HCT116 (cell line): ENCODE data around the gene FGFBP2. TPM values are rescaled to one million over a fixed set of nuclear protein-coding genes. Genes with fewer than 3 reads are reported as not detected.

Source experiments
- ATAC-seq: fragments of 200-7000 bp; cut with Tn5 transposase; 2 replicates; pipeline ENCODE4 v1.9.1; 2020; ENCODE audit warnings: mild to moderate bottlenecking, moderate library complexity
- BruUV-seq: library from RNA; stranded (reverse); fragments of 400-500 nt; replicated peaks from 2 replicates; lab custom pipeline; 2021; lab: Mats Ljungman, UMichigan
- CTCF ChIA-PET: fragments of 300-600 bp; sonication (Branson Sonifier 250); formaldehyde crosslinking; loops from one replicate; lab custom pipeline; 2021; ENCODE audit warnings: antibody characterized with exemption; lab: Charles Lee
- POLR2A ChIA-PET: fragments of 300-600, 350-600 bp; sonication (Branson Sonifier 250); formaldehyde crosslinking; loops from one replicate; lab custom pipeline; 2021; ENCODE audit warnings: antibody characterized with exemption; lab: Charles Lee
- RAD21 ChIA-PET, 2 experiments: fragments of 300-600 bp; sonication (Branson Sonifier 250); formaldehyde crosslinking; loops; one replicate each; lab custom pipeline; 2023; ENCODE audit warnings: low total read pairs in 2 of 2; ENCODE audit not compliant: uncharacterized antibody in 2 of 2, unreplicated experiment in 2 of 2, low non-redundant PET in 1 of 2; lab: Charles Lee
- DNase-seq: peaks from one replicate; pipeline ENCODE4 v3.0.0-alpha.2; 2010; ENCODE audit warnings: low read depth, low spot score
- H2AFZ ChIP-seq: fragments of 200-600 bp; shearing (Covaris generic), sonication (generic); 2 replicates; pipeline ENCODE4 v1.6.1; 2017; ENCODE audit warnings: low read depth, mixed run types, mixed read lengths, antibody characterized with exemption, low read length; ENCODE audit not compliant: poor library complexity, severe bottlenecking
- H3K27ac ChIP-seq: 2 replicates; pipeline ENCODE4 v1.5.1; 2012; ENCODE audit warnings: low read depth, low read length
- H3K27me3 ChIP-seq: fragments of 200-600 bp; sonication (generic); 2 replicates; pipeline ENCODE4 v1.6.1; 2016; ENCODE audit warnings: mixed run types, low read length, mixed read lengths; ENCODE audit not compliant: insufficient read depth
- H3K36me3 ChIP-seq, 2 experiments: fragments of 200-500 bp in 1 of 2; fragments of 200-600 bp in 1 of 2; sonication (Bioruptor generic) in 1 of 2; sonication (generic) in 1 of 2; 2 replicates each; pipeline versions ENCODE4 v1.5.1 to v1.6.1; 2014 to 2016; ENCODE audit warnings: low read length in 2 of 2, inconsistent platforms in 1 of 2, mixed read lengths in 1 of 2, mixed run types in 1 of 2; ENCODE audit not compliant: insufficient read depth in 2 of 2, control insufficient read depth in 1 of 2
- H3K4me1 ChIP-seq, 2 experiments: fragments of 200-600 bp in 1 of 2; sonication (generic) in 1 of 2; 2 replicates each; pipeline versions ENCODE4 v1.5.1 to v1.6.1; 2012 to 2017; ENCODE audit warnings: low read length in 2 of 2, inconsistent platforms in 1 of 2, mild to moderate bottlenecking in 1 of 2, mixed read lengths in 1 of 2, mixed run types in 1 of 2, moderate library complexity in 1 of 2; ENCODE audit not compliant: insufficient read depth in 2 of 2, control insufficient read depth in 1 of 2
- H3K4me2 ChIP-seq: fragments of 200-600 bp; sonication (generic); 2 replicates; pipeline ENCODE4 v1.6.1; 2017; ENCODE audit warnings: mixed run types, low read length, mixed read lengths
- H3K4me3 ChIP-seq, 2 experiments: fragments of 200-600 bp in 1 of 2; sonication (generic) in 1 of 2; replicated peaks in 1 of 2; 2 replicates each; pipeline ENCODE4 v1.5.1; 2011 to 2016; ENCODE audit warnings: low read length in 2 of 2, control low read depth in 1 of 2, low read depth in 1 of 2, mild to moderate bottlenecking in 1 of 2, mixed read lengths in 1 of 2, mixed run types in 1 of 2
- H3K79me2 ChIP-seq: fragments of 200-600 bp; sonication (generic); 2 replicates; pipeline ENCODE4 v1.6.1; 2017; ENCODE audit warnings: mild to moderate bottlenecking, mixed run types, low read length, moderate library complexity, mixed read lengths; ENCODE audit not compliant: insufficient read depth
- H3K9ac ChIP-seq: fragments of 200-600 bp; sonication (generic); 2 replicates; pipeline ENCODE4 v1.6.1; 2016; ENCODE audit warnings: low read length, mixed read lengths
- H3K9me2 ChIP-seq: fragments of 200-600 bp; sonication (generic), shearing (Covaris generic); 2 replicates; pipeline ENCODE4 v1.6.1; 2017; ENCODE audit warnings: mixed run types, mild to moderate bottlenecking, moderate library complexity; ENCODE audit not compliant: insufficient read depth
- H3K9me3 ChIP-seq, 2 experiments: fragments of 200-500 bp in 1 of 2; fragments of 200-600 bp in 1 of 2; sonication (Bioruptor generic) in 1 of 2; sonication (generic) in 1 of 2; 2 replicates each; pipeline ENCODE4 v1.6.1; 2014 to 2017; ENCODE audit warnings: low read length in 2 of 2, mixed read lengths in 2 of 2, inconsistent platforms in 1 of 2, low read depth in 1 of 2, mild to moderate bottlenecking in 1 of 2, mixed run types in 1 of 2, moderate library complexity in 1 of 2; ENCODE audit not compliant: control insufficient read depth in 1 of 2, insufficient read depth in 1 of 2
- H4K20me1 ChIP-seq: fragments of 200-600 bp; sonication (generic), shearing (Covaris generic); 2 replicates; pipeline ENCODE4 v1.6.1; 2017; ENCODE audit warnings: mixed run types, mild to moderate bottlenecking, moderate library complexity; ENCODE audit not compliant: insufficient read depth
- CEBPB ChIP-seq: IDR thresholded peaks from 2 replicates; pipeline ENCODE4 v1.6.1; 2012; ENCODE audit warnings: low read depth
- EGR1 ChIP-seq: IDR thresholded peaks from 2 replicates; pipeline ENCODE4 v1.6.1; 2012; ENCODE audit warnings: low read depth
- ELF1 ChIP-seq: IDR thresholded peaks from 2 replicates; pipeline ENCODE4 v1.6.1; 2012; ENCODE audit warnings: low read depth, borderline replicate concordance
- EZH2phosphoT487 ChIP-seq: fragments of 200-600 bp; IDR thresholded peaks from 2 replicates; pipeline ENCODE4 v1.6.1; 2018; ENCODE audit warnings: antibody characterized with exemption, borderline replicate concordance
- FOSL1 ChIP-seq: IDR thresholded peaks from 2 replicates; pipeline ENCODE4 v1.6.1; 2012; ENCODE audit warnings: low read depth
- JUND ChIP-seq: IDR thresholded peaks from 2 replicates; pipeline ENCODE4 v1.6.1; 2012
- POLR2A ChIP-seq: IDR thresholded peaks from 2 replicates; pipeline ENCODE4 v1.7.0; 2011; ENCODE audit warnings: borderline replicate concordance; ENCODE audit not compliant: insufficient read depth, insufficient read length; ENCODE audit errors: extremely low read depth
- RAD21 ChIP-seq: IDR thresholded peaks from 2 replicates; pipeline ENCODE4 v1.6.1; 2012; ENCODE audit warnings: low read depth, mild to moderate bottlenecking
- SP1 ChIP-seq: IDR thresholded peaks from 2 replicates; pipeline ENCODE4 v1.6.1; 2012; ENCODE audit warnings: low read depth
- SRF ChIP-seq: IDR thresholded peaks from 2 replicates; pipeline ENCODE4 v1.6.1; 2012; ENCODE audit warnings: low read depth
- TCF7L2 ChIP-seq: IDR thresholded peaks from 2 replicates; pipeline ENCODE4 v1.7.0; 2011; ENCODE audit warnings: borderline replicate concordance, inconsistent platforms; ENCODE audit not compliant: insufficient read depth, insufficient read length; ENCODE audit errors: extremely low read depth
- YY1 ChIP-seq: IDR thresholded peaks from 2 replicates; pipeline ENCODE4 v1.6.1; 2011; ENCODE audit warnings: low read length, low read depth, moderate library complexity, mild to moderate bottlenecking; ENCODE audit not compliant: insufficient replicate concordance; ENCODE audit errors: extremely low read depth
- ZNF274 ChIP-seq: fragments of 200-500 bp; sonication (Bioruptor generic); IDR thresholded peaks from 2 replicates; pipeline ENCODE4 v1.6.1; 2014; ENCODE audit warnings: mild to moderate bottlenecking, low read depth, low read length, inconsistent platforms
- intact Hi-C: fragments of 100-400 bp; cut with micrococcal nuclease; formaldehyde crosslinking; loops from 2 replicates; pipeline ENCODE4 v1.10.0; 2022
- total RNA-seq: library from RNA; stranded (reverse); gene quantifications from one replicate; pipeline ENCODE4 v1.2.1, GENCODE V29; 2021; ENCODE audit not compliant: unreplicated experiment
- TF ChIP-seq, protein P1 (sequence below), 3 experiments: fragments of 200-600 bp in 1 of 3; sonication (generic) in 1 of 3; IDR thresholded peaks in 2 of 3; conservative IDR thresholded peaks in 1 of 3; 2 replicates each; pipeline ENCODE4 v1.5.1; 2012 to 2017; ENCODE audit warnings: low read depth in 2 of 3, low read length in 2 of 3, antibody characterized with exemption in 1 of 3, borderline replicate concordance in 1 of 3, control low read depth in 1 of 3, mild to moderate bottlenecking in 1 of 3, mixed read lengths in 1 of 3, mixed run types in 1 of 3, moderate library complexity in 1 of 3; ENCODE audit not compliant: insufficient read depth in 1 of 3
- TF ChIP-seq, protein P2 (sequence below): IDR thresholded peaks from 2 replicates; pipeline ENCODE4 v1.6.1; 2012
- TF ChIP-seq, protein P3 (sequence below): IDR thresholded peaks from 2 replicates; pipeline ENCODE4 v1.6.1; 2011; ENCODE audit warnings: mild to moderate bottlenecking, low read length, moderate library complexity; ENCODE audit not compliant: insufficient replicate concordance; ENCODE audit errors: extremely low read depth

FGFBP2 gene
- total RNA-seq, 1 experiment from 2014 or later, result not detected

DNA sequence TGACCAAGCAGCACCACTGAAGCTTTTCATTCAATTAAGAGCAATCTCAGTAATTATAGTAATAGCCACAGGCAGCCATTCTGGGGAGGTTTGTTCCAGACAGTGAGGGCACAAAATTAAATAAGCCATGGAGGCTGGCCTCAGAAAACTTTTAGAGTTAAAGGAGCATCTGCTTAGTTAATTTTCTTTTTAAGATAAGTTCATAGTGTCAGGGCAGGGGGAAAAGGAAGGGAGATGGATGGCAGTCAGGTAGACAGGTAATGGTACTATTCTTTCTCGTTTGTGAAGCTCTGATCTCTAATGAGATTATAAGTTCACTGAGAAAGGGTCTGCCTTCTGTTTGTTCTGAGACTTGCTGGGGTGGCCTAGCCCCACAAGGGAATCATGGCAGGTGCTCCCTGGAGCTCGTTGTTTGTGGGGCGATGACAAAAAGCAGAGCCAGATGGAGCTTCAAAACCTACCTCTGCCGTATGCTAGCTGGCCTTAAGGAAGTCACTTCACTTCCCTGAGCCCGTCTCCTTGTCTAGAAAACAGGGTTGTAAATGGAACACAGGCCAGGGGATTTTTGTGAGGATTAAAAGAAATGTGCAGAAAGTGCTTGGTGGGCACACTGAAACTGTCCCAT, 44.6 kb upstream of the FGFBP2 start:
- Histone ChIP-seq H2AFZ (no peak overlapping the region), H3K36me3 (no peaks in the 10 kb centered on the region), H3K4me2 (no peak overlapping the region), H3K79me2 (no peaks in the 10 kb centered on the region), H3K9me2 (no peaks in the 10 kb centered on the region), H4K20me1 (no peaks in the 10 kb centered on the region), H3K9me3 (no peaks in the 10 kb centered on the region), H3K27me3 (no peaks in the 10 kb centered on the region), H3K9ac (no peak overlapping the region), H3K4me3 (no peak overlapping the region), H3K4me1 (no peaks in the 10 kb centered on the region), H3K27ac (no peak overlapping the region)
- ATAC-seq, result no peak
- ChIA-PET POLR2A (no interaction called here), RAD21 (no interaction called here), CTCF (interaction anchor here (1.3 kb wide), 1 partner anchor 202 kb away, joined by 6 read pairs; no protein-coding TSS in a partner anchor)
- no peak for TF ChIP-seq EZH2phosphoT487
- TF ChIP-seq, protein P1, sequence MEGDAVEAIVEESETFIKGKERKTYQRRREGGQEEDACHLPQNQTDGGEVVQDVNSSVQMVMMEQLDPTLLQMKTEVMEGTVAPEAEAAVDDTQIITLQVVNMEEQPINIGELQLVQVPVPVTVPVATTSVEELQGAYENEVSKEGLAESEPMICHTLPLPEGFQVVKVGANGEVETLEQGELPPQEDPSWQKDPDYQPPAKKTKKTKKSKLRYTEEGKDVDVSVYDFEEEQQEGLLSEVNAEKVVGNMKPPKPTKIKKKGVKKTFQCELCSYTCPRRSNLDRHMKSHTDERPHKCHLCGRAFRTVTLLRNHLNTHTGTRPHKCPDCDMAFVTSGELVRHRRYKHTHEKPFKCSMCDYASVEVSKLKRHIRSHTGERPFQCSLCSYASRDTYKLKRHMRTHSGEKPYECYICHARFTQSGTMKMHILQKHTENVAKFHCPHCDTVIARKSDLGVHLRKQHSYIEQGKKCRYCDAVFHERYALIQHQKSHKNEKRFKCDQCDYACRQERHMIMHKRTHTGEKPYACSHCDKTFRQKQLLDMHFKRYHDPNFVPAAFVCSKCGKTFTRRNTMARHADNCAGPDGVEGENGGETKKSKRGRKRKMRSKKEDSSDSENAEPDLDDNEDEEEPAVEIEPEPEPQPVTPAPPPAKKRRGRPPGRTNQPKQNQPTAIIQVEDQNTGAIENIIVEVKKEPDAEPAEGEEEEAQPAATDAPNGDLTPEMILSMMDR (IDR thresholded peaks at IDR 0.05 in 2 of 3, conservative IDR thresholded peaks at IDR 0.05 in 1 of 3; ENCODE audit: borderline replicate concordance in 1 of 3, insufficient read depth in 1 of 3, low read depth in 2 of 3, low read length in 2 of 3), result no peak
- TF ChIP-seq POLR2A, result no peak
- TF ChIP-seq RAD21, result no peak
- TF ChIP-seq, protein P2, sequence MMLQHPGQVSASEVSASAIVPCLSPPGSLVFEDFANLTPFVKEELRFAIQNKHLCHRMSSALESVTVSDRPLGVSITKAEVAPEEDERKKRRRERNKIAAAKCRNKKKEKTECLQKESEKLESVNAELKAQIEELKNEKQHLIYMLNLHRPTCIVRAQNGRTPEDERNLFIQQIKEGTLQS, result no peak
- TF ChIP-seq ELF1, result no peak
- TF ChIP-seq CEBPB, result no peak
- TF ChIP-seq SRF, result no peak
- TF ChIP-seq ZNF274, result no peak
- TF ChIP-seq, protein P3, sequence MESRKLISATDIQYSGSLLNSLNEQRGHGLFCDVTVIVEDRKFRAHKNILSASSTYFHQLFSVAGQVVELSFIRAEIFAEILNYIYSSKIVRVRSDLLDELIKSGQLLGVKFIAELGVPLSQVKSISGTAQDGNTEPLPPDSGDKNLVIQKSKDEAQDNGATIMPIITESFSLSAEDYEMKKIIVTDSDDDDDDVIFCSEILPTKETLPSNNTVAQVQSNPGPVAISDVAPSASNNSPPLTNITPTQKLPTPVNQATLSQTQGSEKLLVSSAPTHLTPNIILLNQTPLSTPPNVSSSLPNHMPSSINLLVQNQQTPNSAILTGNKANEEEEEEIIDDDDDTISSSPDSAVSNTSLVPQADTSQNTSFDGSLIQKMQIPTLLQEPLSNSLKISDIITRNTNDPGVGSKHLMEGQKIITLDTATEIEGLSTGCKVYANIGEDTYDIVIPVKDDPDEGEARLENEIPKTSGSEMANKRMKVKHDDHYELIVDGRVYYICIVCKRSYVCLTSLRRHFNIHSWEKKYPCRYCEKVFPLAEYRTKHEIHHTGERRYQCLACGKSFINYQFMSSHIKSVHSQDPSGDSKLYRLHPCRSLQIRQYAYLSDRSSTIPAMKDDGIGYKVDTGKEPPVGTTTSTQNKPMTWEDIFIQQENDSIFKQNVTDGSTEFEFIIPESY, result no peak
- TF ChIP-seq FOSL1, result no peak
- no peak for TF ChIP-seq SP1
- no peak for TF ChIP-seq TCF7L2
- no peak for TF ChIP-seq YY1
- TF ChIP-seq JUND, result no peak
- no peak for TF ChIP-seq EGR1
- no peak for DNase-seq
- intact Hi-C loops, result no loop called here
- BruUV-seq, result no TSS peak
